Adrenal gland (tissue), 12 donors: ENCODE measurements around the gene SIRPA. TPM values are rescaled to one million over a fixed set of nuclear protein-coding genes. Genes with fewer than 3 reads are reported as not detected.

ENCODE experiments used
- DNase-seq, 7 donors: peaks; one replicate each; pipeline ENCODE4 v3.0.0-alpha.2; 2019 to 2020
- H3K27ac ChIP-seq, 5 donors: fragments of 200-600 bp; sonication (generic) in 4 of 5; 1 replicate in 3 of 5; 2 replicates in 2 of 5; pipeline versions ENCODE4 v1.5.1 to v1.8.0; 2016 to 2020; ENCODE audit warnings: mild to moderate bottlenecking in 1 of 5
- H3K27me3 ChIP-seq: fragments of 200-600 bp; 2 replicates; pipeline ENCODE4 v1.8.0; 2021
- H3K36me3 ChIP-seq, 2 donors: fragments of 200-600 bp; replicated peaks in 1 of 2; 1 replicate in 1 of 2; 2 replicates in 1 of 2; pipeline versions ENCODE4 v1.5.1 to v1.8.0; 2018 to 2022
- H3K4me1 ChIP-seq, 2 donors: fragments of 200-600 bp; replicated peaks in 1 of 2; 1 replicate in 1 of 2; 2 replicates in 1 of 2; pipeline versions ENCODE4 v1.5.1 to v1.8.0; 2018 to 2021
- H3K4me3 ChIP-seq, 4 donors: fragments of 200-600 bp; sonication (generic) in 3 of 4; one replicate each; pipeline ENCODE4 v1.5.1; 2016 to 2018
- H3K9me3 ChIP-seq, 3 donors: fragments of 200-600 bp; sonication (generic) in 1 of 3; replicated peaks in 1 of 3; 1 replicate in 2 of 3; 2 replicates in 1 of 3; pipeline versions ENCODE4 v1.5.1 to v1.8.0; 2016 to 2021
- CTCF ChIP-seq, 6 experiments: fragments of 450-650 bp in 4 of 6; fragments of 200-600 bp in 2 of 6; sonication (generic) in 1 of 6; IDR thresholded peaks; 1 replicate in 5 of 6; 2 replicates in 1 of 6; pipeline versions ENCODE4 v1.5.1 to v1.8.0; 2016 to 2021; ENCODE audit warnings: antibody characterized with exemption in 6 of 6, mild to moderate bottlenecking in 2 of 6, moderate library complexity in 1 of 6
- POLR2A ChIP-seq, 2 donors: fragments of 450-650 bp; IDR thresholded peaks; one replicate each; pipeline ENCODE4 v1.6.1; 2017; ENCODE audit warnings: antibody characterized with exemption in 2 of 2, mild to moderate bottlenecking in 2 of 2, moderate library complexity in 1 of 2
- WGBS, 4 donors: extraction: QIAGEN DNeasy Blood & Tissue Kit in 2 of 4; methylation state at CpG; one replicate each; pipeline versions ENCODE4 v1.1.5 to v1.1.7; 2013 to 2017; 5-methylcytosine and 5-hydroxymethylcytosine counted together
- intact Hi-C, 2 donors: fragments of 100-400 bp; cut with DNase I; formaldehyde crosslinking; loops; one replicate each; pipeline versions ENCODE4 v1.14.1 to v1.15.0; 2022 to 2023
- polyA plus RNA-seq, 3 donors: library from polyadenylated mRNA; stranded (reverse); fragments of 200-250 nt in 2 of 3; fragments of 350-450 nt in 1 of 3; fragmentation: Illumina TruSeq in 1 of 3; extraction: RNeasy Lipid Tissue Mini Kit (QIAGEN cat#74804) in 1 of 3; gene quantifications; one replicate each; pipeline ENCODE4 v1.2.3, GENCODE V29; 2013 to 2014
- total RNA-seq, 9 donors: library from RNA; depleted of rRNA in 4 of 9; stranded (reverse); fragments of >200 nt in 4 of 9; fragments of 120-200 nt in 1 of 9; fragmentation: NEBNext Ultra II Directional in 1 of 9; extraction: Animal tissue kit (Norgen Biotek cat#: 25700) in 1 of 9; gene quantifications; one replicate each; pipeline versions ENCODE4 v1.1.0 to v1.2.4, GENCODE V29; 2013 to 2023
- donor health status: healthy with polysubstance abuse.
- donor health status: Bipolar disorder and iron deficiency.
- donor health status: DM: yes; HTN: yes; CAD: no.
- donor health status: DM: no; HTN: no; CAD: no.
- donor health status: DM: no; HTN: no; CAD: no.
- donor health status: DM: yes; HTN: yes; CAD: no.

The SIRPA gene
- total and polyA plus RNA-seq, 12 donors: 22.2 to 102 (median 71.1) TPM

GRCh38 chr20:1982686-1983085, 87.5 kb downstream of the SIRPA start:
- TF ChIP-seq CTCF (IDR thresholded peaks at IDR 0.05) (no peak), POLR2A (IDR thresholded peaks at IDR 0.05) (no peak)
- intact Hi-C loops: no loop called here
- DNase-seq: no peak
- H3K4me3 ChIP-seq: no peak overlapping the region
- 76 to 88% (median 85%) methylated on average over 1 to 5 of the region's 5 CpGs for WGBS, 4 donors
- H3K27ac ChIP-seq: no peak overlapping the region
- H3K4me1 ChIP-seq: no peaks in the 10 kb centered on the region
- H3K9me3 ChIP-seq: no peaks in the 10 kb centered on the region
- no peaks in the 10 kb centered on the region for H3K36me3 ChIP-seq
- H3K27me3 ChIP-seq: peaks cover 5% of the 10 kb centered on the region

GRCh38 chr20:1983301-1983700, 88.1 kb downstream of the SIRPA start:
- no peak for TF ChIP-seq CTCF (IDR thresholded peaks at IDR 0.05)
- TF ChIP-seq POLR2A (IDR thresholded peaks at IDR 0.05): no peak
- Histone ChIP-seq H3K4me3 (no peak overlapping the region), H3K27ac (no peak overlapping the region), H3K27me3 (peaks cover 5% of the 10 kb centered on the region), H3K4me1 (no peaks in the 10 kb centered on the region), H3K36me3 (no peaks in the 10 kb centered on the region), H3K9me3 (no peaks in the 10 kb centered on the region)
- peak in 2 of 7 donors; percentile 16 to 54 for DNase-seq
- WGBS, 4 donors: 38 to 45% (median 43%) methylated on average over 4 of the region's 4 CpGs
- intact Hi-C loops: no loop called here

- Histone ChIP-seq H3K4me1 (no peaks in the 10 kb centered on the region), H3K27ac (no peak overlapping the region), H3K9me3 (no peaks in the 10 kb centered on the region), H3K36me3 (no peaks in the 10 kb centered on the region), H3K4me3 (no peak overlapping the region), H3K27me3 (peaks cover 4% of the 10 kb centered on the region)
- 28 to 43% (median 35%) methylated on average over 3 of the region's 3 CpGs for WGBS, 4 donors
- no peak for TF ChIP-seq POLR2A (IDR thresholded peaks at IDR 0.05)
- TF ChIP-seq CTCF (IDR thresholded peaks at IDR 0.05): no peak
- DNase-seq: peak in 3 of 7 donors; percentile 8 to 26 (median 16)
- intact Hi-C loops: no loop called here
Measured at GRCh38 chr20:1987826-1988225, 92.6 kb downstream of the SIRPA start.

Other genes starting within 250 kb of the SIRPA start
- gene SIRPG, start 237.6 kb upstream of the SIRPA start, total RNA-seq: 1 to 10 TPM in 1 of 9 donors, under 1 TPM in 5, not detected in 3; 0.25 to 2.0 (median 0.47) TPM
- gene SIRPG, start 237.6 kb upstream of the SIRPA start, polyA plus RNA-seq: 1 to 10 TPM in 1 of 3 donors, under 1 TPM in 2; 0.35 to 1.0 (median 0.77) TPM
- gene PDYN, start 98.7 kb downstream of the SIRPA start, total RNA-seq: not detected
- not detected for gene PDYN, start 98.7 kb downstream of the SIRPA start, polyA plus RNA-seq
- 10 to 100 TPM; 15.7 to 32.8 (median 23.3) TPM for gene STK35, start 206.4 kb downstream of the SIRPA start, total RNA-seq
- gene STK35, start 206.4 kb downstream of the SIRPA start, polyA plus RNA-seq: 10 to 100 TPM in 1 of 3 donors, 1 to 10 TPM in 2; 7.2 to 16.8 (median 7.3) TPM